OCI-LY1 (cell line): ENCODE data around the gene CMTM4.

Experiments used
- H2AFZ ChIP-seq: fragments of 200-600 bp; sonication (generic), shearing (Covaris generic); 2 replicates; pipeline ENCODE4 v1.6.0; 2014; ENCODE audit warnings: antibody characterized with exemption, mild to moderate bottlenecking, low read length
- H3F3A ChIP-seq: fragments of 200-600 bp; sonication (generic), shearing (Covaris generic); 2 replicates; pipeline ENCODE4 v1.6.0; 2014; ENCODE audit warnings: mild to moderate bottlenecking, antibody characterized with exemption, low read length, moderate library complexity; ENCODE audit not compliant: insufficient read depth
- H3K27ac ChIP-seq: fragments of 200-600 bp; sonication (generic); 2 replicates; pipeline ENCODE4 v1.5.1; 2014; ENCODE audit warnings: low read length, mixed run types, mild to moderate bottlenecking, low read depth; ENCODE audit not compliant: poor library complexity, severe bottlenecking
- H3K27me3 ChIP-seq: fragments of 200-600 bp; sonication (generic); 2 replicates; pipeline ENCODE4 v1.6.0; 2014; ENCODE audit warnings: antibody characterized with exemption, mild to moderate bottlenecking, low read length, moderate library complexity; ENCODE audit not compliant: insufficient read depth
- H3K36me3 ChIP-seq: fragments of 200-600 bp; sonication (generic); 2 replicates; pipeline ENCODE4 v1.6.1; 2014; ENCODE audit warnings: mild to moderate bottlenecking, antibody characterized with exemption, low read length, moderate library complexity, mixed read lengths; ENCODE audit not compliant: insufficient read depth
- H3K4me1 ChIP-seq: fragments of 200-600 bp; sonication (generic); 2 replicates; pipeline ENCODE4 v1.5.1; 2014; ENCODE audit warnings: mild to moderate bottlenecking, low read length, moderate library complexity; ENCODE audit not compliant: insufficient read depth, severe bottlenecking
- H3K4me2 ChIP-seq: fragments of 200-600 bp; sonication (generic), shearing (Covaris generic); 2 replicates; pipeline ENCODE4 v1.6.1; 2014; ENCODE audit warnings: low read length
- H3K4me3 ChIP-seq: fragments of 200-600 bp; sonication (generic); 2 replicates; pipeline ENCODE4 v1.5.1; 2014; ENCODE audit warnings: low read length, low read depth, mild to moderate bottlenecking, mixed read lengths; ENCODE audit not compliant: poor library complexity, severe bottlenecking
- H3K79me2 ChIP-seq: fragments of 200-600 bp; shearing (Covaris generic); 2 replicates; pipeline ENCODE4 v1.6.1; 2016; ENCODE audit warnings: mixed run types, low read length, mixed read lengths; ENCODE audit not compliant: insufficient read depth
- H3K9ac ChIP-seq: fragments of 200-600 bp; sonication (generic), shearing (Covaris generic); 2 replicates; pipeline ENCODE4 v1.6.1; 2014; ENCODE audit warnings: mild to moderate bottlenecking, low read length, mixed read lengths
- H3K9me2 ChIP-seq: fragments of 200-600 bp; sonication (generic), shearing (Covaris generic); 2 replicates; pipeline ENCODE4 v1.6.1; 2014; ENCODE audit warnings: low read depth, mild to moderate bottlenecking, low read length, mixed read lengths
- H3K9me3 ChIP-seq: fragments of 200-600 bp; shearing (Covaris generic); 2 replicates; pipeline ENCODE4 v1.6.1; 2014; ENCODE audit warnings: low read length, mixed read lengths
- H4K20me1 ChIP-seq: fragments of 200-600 bp; sonication (generic), shearing (Covaris generic); 2 replicates; pipeline ENCODE4 v1.6.0; 2016; ENCODE audit warnings: mild to moderate bottlenecking, low read length; ENCODE audit not compliant: insufficient read depth
- CTCF ChIP-seq: fragments of 200-600 bp; sonication (generic), shearing (Covaris generic); IDR thresholded peaks from 2 replicates; pipeline ENCODE4 v1.5.1; 2017; ENCODE audit warnings: mild to moderate bottlenecking, antibody characterized with exemption, low read length, moderate library complexity, mixed read lengths
- EZH2 ChIP-seq: fragments of 200-600 bp; sonication (generic), shearing (Covaris generic); IDR thresholded peaks from 2 replicates; pipeline ENCODE4 v1.8.0; 2017; ENCODE audit warnings: borderline replicate concordance, mixed run types, mild to moderate bottlenecking, antibody characterized with exemption, low read length, moderate library complexity, mixed read lengths

Gene CMTM4

GRCh38 chr16:66576296-66576695 lies 120.2 kb downstream of the CMTM4 start:
- Histone ChIP-seq H3K4me3 (no peak overlapping the region), H3K4me2 (no peak overlapping the region), H2AFZ (no peak overlapping the region), H3K9ac (no peak overlapping the region), H3K27ac (no peak overlapping the region), H3K4me1 (no peaks in the 10 kb centered on the region), H3F3A (no peaks in the 10 kb centered on the region), H4K20me1 (no peaks in the 10 kb centered on the region), H3K9me3 (no peaks in the 10 kb centered on the region), H3K9me2 (no peaks in the 10 kb centered on the region), H3K79me2 (no peaks in the 10 kb centered on the region), H3K36me3 (no peaks in the 10 kb centered on the region), H3K27me3 (no peaks in the 10 kb centered on the region)
- no peak for TF ChIP-seq EZH2
- no peak for TF ChIP-seq CTCF

GRCh38 chr16:66575060-66575459 lies 121.5 kb downstream of the CMTM4 start:
- Histone ChIP-seq H2AFZ (no peak overlapping the region), H3K27ac (no peak overlapping the region), H3K9ac (no peak overlapping the region), H3K4me3 (no peak overlapping the region), H3K27me3 (no peaks in the 10 kb centered on the region), H3K79me2 (no peaks in the 10 kb centered on the region), H3K36me3 (no peaks in the 10 kb centered on the region), H3F3A (no peaks in the 10 kb centered on the region), H3K4me2 (no peak overlapping the region), H3K9me2 (no peaks in the 10 kb centered on the region), H3K9me3 (no peaks in the 10 kb centered on the region), H3K4me1 (no peaks in the 10 kb centered on the region), H4K20me1 (no peaks in the 10 kb centered on the region)
- TF ChIP-seq EZH2 (no peak), CTCF (no peak)

GRCh38 chr16:66574531-66574930 lies 122.0 kb downstream of the CMTM4 start:
- Histone ChIP-seq H2AFZ (no peak overlapping the region), H3K9me2 (no peaks in the 10 kb centered on the region), H3K9me3 (no peaks in the 10 kb centered on the region), H3F3A (no peaks in the 10 kb centered on the region), H3K27ac (no peak overlapping the region), H3K79me2 (no peaks in the 10 kb centered on the region), H4K20me1 (no peaks in the 10 kb centered on the region), H3K36me3 (no peaks in the 10 kb centered on the region), H3K27me3 (no peaks in the 10 kb centered on the region), H3K9ac (no peak overlapping the region), H3K4me3 (no peak overlapping the region), H3K4me2 (no peak overlapping the region), H3K4me1 (no peaks in the 10 kb centered on the region)
- TF ChIP-seq EZH2 (no peak), CTCF (no peak)
